Activated effector memory CD4-positive, alpha-beta T cell treated with anti-CD3 and anti-CD28 coated beads, Interleukin-2, amount 50 U/mL, for 16 hours (primary cell): ENCODE results near the gene CLPTM1L.
"Not testable (repeated sequence)": the region's sequence is repeated elsewhere in the genome, so short reads cannot be mapped to it uniquely, and the experiment has no call there.

Source experiments
- DNase-seq: peaks from one replicate; pipeline ENCODE4 v3.0.0-alpha.2; 2020

The CLPTM1L gene

DNA sequence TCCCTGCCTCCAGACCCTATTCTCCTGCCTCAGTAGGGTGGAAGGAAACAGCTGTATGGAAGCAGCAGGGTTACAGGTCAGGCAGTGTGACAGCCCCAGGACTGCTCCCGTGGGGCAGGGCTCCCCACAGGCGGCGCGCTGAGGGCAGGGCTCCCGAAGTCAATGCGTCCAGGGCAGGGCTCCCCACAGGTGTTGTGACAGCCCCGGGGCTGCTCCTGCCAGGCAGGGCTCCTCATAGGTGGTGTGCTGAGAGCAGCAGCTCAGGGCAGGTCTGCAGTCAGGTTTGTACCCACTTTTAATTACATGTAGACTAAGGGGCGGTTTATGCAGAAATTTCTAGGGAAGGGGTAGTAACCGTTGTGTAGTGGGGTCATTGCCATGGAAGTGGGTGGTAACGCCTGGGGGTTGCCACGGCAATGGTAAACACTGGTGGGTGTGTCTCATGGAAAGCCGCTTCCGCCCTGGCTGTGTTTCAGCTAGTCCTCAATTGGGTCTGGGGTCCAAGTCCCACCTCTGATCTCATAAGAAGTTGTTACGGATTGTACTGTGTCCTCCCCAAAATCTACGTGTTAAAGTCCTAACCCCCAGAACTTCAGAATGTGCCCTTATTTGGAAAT lies 33.4 kb downstream of the CLPTM1L start:
- DNase-seq = peak; percentile 62

DNA sequence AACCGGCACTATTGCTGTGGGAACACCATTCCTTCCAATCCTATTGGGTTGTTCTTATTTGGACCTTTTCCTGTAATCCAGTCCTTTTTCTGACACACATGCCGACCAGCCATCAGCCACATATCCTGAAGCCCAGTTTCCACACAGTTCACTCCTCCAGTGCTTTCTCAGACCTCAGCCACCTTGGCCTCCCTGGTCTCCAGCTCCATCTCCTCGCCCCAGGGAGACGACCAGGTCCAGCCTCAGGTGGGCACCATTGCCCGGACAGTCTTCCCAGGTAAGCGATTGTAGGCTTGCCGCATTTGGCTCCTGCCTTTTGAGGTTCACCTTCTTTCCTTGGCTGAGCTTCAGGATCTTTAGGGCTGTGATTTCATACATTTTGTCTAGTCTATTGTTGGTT lies 34.8 kb downstream of the CLPTM1L start:
- no peak for DNase-seq

DNA sequence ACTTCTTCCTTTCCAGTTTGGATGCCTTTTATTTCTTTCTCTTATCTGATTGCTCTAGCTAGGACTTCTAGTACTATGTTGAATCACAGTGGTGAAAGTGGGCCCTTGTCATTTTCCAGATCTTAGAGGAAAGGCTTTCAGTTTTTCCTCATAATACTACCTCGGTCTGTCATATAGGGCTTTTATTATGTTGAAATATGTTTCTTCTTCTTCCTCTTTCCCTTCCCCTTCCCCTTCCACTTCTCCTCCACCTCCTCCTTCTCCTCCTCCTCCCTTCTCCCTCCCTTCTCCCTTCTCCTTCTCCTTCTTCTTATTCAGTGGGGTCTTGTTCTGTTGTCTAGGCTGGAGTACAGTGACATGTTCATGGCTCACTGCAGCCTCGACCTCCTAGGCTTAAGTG lies 40.9 kb downstream of the CLPTM1L start:
- no peak for DNase-seq

DNA sequence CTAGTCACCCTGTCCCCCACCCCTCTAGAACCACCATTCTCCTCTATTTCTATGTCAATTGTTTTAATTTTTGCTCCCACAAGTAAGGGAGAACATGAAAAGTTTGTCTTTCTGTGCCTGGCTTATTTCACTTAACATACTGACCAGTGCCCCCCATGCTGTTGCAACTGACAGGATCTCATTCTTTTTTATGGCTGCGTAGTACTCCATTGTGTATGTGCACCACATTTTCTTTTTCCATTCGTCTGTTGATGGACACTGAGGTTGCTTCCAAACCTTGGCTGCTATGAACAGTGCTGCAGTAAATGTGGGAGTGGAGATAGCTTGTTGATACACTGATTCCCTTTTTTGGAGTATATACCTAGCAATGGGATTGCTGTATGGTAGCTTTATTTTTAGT lies 42.6 kb downstream of the CLPTM1L start:
- no peak for DNase-seq

DNA sequence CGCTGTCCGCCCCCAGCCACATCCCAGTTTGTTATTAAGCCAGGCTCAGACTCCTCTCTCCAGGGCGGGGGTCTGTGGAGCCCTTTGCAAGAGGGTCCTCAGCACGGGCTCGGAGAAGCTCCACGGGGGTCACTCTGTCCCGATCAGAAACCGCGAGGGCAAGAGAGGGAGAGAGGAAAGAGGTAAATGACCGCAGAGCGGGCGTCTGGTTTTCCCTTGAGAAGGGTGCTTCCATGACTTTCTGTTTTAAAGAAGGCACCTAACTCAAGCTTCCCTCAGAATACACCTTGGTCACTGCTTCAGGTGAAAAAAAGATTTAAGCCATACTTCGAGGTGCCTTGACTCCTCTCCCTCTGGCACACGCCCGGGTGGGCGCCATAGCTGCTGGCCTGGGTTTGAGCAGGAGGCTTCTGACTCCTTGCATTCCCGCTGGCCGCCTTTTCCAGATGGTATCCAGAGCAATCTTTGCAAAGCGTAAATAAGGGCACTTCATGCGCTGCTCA lies 44.3 kb downstream of the CLPTM1L start:
- DNase-seq = peak; percentile 38

DNA sequence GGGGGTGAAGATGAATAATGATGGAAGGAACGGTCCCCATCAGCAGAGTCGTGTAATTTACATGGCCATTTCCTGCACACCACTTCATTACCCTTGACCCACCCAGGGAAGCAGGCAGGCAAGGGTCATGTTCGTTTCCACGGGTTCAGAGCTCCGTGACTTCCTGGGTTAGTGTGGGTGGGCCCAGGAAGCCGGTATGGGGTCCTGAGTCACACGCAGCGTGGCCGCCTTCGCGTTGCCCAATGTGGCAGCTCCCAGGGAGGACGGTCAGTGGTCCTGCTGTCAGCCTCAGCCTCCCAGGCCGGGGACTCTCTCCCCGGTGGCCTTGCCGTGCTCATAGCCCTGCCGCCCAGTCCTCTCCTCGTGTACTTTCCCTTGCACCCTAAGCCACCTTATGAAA lies 44.9 kb downstream of the CLPTM1L start:
- no peak for DNase-seq

DNA sequence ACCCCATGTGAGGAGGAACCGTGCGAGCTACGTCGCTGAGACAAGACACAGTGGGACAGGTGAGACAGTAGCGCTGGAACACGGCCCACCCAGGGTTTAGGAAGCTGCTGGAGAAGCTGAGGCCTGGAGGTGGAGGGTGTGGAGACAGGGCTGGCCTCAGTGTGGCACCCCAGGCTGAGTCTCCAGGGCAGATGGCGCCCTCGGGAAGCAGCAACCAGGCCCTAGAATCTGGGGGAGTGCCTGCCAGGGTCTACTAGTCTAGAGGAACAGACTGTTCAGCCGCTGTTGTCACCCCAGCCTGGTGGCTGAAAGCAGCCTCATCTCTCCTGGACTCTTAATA lies 45.4 kb downstream of the CLPTM1L start:
- peak; percentile 41 for DNase-seq

DNA sequence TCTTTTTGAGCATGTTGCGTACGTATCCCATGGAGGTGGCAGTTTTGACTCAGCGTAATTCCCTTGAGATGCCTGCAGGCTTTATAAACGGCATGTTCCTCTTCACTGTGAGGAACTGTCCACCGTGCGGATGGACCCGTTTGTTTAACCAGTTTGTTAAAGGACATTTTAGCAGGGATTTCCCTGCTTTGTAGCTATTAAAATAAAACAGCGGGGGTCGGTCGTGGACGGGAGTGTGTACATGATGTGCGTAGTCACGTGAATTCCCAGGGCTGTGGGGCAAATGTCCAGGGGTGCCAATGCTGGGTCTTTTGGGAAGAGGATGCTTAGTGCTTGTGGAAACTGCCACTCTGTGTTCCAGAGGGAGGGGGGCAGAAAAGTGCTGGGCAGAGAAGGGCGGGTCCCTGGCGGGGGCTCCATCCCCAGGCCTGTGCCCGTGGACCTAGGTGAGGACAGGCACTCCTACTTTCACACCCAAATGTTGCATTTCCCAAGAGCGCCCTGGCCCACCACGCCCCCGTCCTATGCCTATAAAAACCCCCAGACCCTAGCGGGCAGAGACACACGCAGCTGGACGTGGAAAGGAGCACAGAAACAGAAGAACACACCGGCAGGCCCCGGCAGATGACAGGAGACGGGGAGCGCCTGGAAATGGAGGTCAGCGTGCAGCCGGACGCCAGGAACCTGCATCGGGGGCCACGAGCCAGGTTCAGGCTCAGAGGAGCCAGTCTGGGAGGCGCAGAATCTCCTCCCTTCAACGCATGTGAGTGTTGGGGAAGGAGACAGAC lies 46.0 kb downstream of the CLPTM1L start:
- peak; percentile 54 for DNase-seq

DNA sequence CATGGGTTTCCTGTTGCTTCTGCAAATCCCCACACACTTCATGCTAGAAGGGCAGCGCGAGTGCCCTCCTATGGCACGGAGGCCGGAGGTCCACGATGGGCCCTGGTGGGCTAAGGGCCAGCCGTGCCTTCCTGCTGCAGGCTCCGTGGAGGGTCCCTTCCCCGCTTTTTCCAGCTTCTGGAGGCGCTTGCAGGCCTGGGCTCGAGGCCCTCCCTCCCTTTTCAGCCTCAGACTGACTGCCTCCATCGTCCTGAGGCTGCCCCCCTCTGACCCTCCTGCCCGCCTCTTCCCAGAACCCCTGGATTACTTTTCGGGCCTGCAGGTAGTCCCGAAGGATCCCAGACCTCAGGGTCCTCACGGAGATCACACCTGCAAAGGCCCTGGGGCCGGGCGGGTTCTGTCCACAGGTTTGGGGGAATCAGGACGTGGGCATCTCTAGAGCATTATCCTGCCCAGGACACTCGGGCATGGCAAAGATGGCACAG lies 46.8 kb downstream of the CLPTM1L start:
- peak; percentile 53 for DNase-seq

DNA sequence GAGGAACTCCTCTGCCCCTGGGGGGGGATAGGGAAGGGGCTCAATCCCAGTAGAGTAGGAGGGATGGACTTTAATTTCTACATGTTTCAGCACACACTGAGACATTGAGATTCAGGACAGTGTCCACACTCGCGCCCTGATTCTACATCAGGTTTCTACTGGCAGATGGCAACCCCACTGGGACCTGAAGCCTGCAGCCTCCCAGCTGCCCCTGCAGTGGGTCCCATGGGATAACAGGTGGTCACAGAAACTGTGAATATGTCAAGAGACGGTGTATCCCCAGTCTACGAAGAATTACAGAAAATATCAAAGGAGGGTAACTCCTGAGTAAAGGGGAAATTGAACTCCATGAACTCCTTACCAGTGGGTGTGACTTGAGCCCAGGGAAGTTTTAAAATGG lies 47.7 kb downstream of the CLPTM1L start:
- no peak for DNase-seq

DNA sequence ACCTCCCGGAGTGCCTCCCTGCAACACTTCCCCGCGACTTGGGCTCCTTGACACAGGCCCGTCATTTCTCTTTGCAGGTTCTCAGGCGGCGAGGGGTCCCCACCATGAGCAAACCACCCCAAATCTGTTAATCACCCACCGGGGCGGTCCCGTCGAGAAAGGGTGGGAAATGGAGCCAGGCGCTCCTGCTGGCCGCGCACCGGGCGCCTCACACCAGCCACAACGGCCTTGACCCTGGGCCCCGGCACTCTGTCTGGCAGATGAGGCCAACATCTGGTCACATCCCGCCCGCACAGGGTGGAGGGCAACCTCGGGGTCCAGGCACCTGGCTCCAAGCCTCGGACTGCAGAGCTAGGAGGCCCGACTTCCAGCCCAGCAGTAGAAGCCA lies 49.3 kb downstream of the CLPTM1L start:
- no peak for DNase-seq

DNA sequence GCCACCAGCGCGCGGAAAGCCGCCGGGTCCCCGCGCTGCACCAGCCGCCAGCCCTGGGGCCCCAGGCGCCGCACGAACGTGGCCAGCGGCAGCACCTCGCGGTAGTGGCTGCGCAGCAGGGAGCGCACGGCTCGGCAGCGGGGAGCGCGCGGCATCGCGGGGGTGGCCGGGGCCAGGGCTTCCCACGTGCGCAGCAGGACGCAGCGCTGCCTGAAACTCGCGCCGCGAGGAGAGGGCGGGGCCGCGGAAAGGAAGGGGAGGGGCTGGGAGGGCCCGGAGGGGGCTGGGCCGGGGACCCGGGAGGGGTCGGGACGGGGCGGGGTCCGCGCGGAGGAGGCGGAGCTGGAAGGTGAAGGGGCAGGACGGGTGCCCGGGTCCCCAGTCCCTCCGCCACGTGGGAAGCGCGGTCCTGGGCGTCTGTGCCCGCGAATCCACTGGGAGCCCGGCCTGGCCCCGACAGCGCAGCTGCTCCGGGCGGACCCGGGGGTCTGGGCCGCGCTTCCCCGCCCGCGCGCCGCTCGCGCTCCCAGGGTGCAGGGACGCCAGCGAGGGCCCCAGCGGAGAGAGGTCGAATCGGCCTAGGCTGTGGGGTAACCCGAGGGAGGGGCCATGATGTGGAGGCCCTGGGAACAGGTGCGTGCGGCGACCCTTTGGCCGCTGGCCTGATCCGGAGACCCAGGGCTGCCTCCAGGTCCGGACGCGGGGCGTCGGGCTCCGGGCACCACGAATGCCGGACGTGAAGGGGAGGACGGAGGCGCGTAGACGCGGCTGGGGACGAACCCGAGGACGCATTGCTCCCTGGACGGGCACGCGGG lies 49.9 kb downstream of the CLPTM1L start, which contains the start of gene TERT:
Gene TERT, minus strand, starts transcription at position 234 of the 815 bp plus-strand sequence. Its CDS starts 79 bp downstream, at position 155.
- DNase-seq = peak; percentile 90

DNA sequence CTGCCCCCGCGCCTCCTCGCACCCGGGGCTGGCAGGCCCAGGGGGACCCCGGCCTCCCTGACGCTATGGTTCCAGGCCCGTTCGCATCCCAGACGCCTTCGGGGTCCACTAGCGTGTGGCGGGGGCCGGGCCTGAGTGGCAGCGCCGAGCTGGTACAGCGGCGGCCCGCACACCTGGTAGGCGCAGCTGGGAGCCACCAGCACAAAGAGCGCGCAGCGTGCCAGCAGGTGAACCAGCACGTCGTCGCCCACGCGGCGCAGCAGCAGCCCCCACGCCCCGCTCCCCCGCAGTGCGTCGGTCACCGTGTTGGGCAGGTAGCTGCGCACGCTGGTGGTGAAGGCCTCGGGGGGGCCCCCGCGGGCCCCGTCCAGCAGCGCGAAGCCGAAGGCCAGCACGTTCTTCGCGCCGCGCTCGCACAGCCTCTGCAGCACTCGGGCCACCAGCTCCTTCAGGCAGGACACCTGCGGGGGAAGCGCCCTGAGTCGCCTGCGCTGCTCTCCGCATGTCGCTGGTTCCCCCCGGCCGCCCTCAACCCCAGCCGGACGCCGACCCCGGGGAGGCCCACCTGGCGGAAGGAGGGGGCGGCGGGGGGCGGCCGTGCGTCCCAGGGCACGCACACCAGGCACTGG lies 50.6 kb downstream of the CLPTM1L start:
- no peak for DNase-seq

DNA sequence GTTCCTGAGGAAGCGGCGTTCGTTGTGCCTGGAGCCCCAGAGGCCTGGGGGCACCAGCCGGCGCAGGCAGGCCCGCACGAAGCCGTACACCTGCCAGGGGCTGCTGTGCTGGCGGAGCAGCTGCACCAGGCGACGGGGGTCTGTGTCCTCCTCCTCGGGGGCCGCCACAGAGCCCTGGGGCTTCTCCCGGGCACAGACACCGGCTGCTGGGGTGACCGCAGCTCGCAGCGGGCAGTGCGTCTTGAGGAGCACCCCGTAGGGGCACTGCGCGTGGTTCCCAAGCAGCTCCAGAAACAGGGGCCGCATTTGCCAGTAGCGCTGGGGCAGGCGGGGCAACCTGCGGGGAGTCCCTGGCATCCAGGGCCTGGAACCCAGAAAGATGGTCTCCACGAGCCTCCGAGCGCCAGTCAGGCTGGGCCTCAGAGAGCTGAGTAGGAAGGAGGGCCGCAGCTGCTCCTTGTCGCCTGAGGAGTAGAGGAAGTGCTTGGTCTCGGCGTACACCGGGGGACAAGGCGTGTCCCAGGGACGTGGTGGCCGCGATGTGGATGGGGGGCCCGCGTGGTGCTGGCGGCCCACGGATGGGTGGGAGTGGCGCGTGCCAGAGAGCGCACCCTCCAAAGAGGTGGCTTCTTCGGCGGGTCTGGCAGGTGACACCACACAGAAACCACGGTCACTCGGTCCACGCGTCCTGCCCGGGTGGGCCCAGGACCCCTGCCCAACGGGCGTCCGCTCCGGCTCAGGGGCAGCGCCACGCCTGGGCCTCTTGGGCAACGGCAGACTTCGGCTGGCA lies 51.3 kb downstream of the CLPTM1L start:
- DNase-seq = peak; percentile 59

DNA sequence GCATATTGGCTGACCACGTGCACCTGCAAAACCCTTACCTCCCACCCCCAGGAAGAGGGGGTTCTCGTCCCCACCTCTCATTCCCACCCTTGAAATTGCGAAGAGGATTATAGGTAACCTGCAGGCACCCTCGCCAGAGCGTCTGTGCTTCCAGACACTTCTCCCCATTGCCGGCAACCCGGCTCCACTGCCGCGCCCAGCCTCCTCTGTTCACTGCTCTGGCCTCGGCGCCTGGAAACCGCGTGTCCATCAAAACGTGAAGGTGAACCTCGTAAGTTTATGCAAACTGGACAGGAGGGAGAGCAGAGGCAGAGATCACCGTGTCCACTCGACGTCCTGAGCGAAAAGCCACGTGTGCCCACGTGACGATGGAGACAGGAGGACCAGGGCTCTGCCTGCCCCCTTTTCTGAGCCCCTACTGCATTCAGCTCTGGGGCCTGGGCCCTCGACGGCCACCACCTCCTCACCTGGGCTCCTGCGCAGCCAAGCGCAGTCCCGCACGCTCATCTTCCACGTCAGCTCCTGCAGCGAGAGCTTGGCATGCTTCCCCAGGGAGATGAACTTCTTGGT lies 52.0 kb downstream of the CLPTM1L start:
- DNase-seq = peak; percentile 39

DNA sequence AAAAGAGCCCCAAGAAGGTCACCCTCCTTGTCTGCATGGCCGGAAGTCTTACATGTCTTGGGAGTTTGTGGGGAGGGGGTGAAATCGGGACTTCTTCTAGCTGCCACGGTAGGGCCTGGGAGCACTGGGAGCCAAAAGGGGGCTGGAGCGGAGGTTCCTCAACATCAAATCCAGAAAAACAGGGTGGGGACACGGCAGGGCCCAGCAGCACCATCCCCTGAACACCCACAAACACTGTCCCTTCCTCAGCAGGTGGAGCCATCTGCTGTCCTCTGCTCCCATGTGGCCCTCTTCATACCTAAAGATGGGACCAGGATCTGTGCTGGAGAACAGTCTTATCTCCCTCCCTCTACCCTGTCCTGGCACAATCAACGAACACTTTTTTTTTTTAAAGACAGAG lies 52.8 kb downstream of the CLPTM1L start:
- DNase-seq = peak; percentile 37

DNA sequence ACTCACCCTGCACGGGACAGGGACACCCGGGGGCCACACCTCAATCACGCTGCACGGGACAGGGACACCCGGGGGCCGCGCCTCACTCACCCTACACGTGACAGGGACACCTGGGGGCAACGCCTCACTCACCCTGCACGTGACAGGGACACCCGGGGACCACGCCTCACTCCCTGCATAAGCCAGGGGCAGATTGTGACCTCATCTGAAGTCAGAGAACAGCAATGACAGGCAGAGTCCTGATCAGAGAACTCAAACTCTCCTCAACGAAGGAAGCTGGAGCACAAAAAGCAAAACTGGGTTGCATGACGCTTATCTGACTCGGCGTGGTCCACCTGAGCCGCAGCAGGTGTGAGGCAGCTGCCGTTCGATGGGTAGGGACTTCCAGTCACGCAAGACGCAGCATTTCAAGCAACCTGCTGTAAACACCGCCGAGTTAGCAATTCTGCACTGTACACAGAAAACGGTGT lies 53.3 kb downstream of the CLPTM1L start:
- peak; percentile 55 for DNase-seq

DNA sequence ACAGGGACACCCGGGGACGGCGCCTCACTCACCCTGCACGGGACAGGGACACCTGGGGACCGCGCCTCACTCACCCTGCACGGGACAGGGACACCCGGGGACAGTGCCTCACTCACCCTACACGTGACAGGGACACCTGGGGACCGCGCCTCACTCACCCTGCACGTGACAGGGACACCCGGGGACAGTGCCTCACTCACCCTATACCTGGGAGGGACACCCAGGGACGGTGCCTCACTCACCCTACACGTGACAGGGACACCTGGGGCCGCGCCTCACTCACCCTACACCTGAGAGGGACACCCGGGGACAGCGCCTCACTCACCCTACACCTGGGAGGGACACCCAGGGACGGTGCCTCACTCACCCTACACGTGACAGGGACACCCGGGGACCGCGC lies 53.9 kb downstream of the CLPTM1L start:
- peak; percentile 50 for DNase-seq

DNA sequence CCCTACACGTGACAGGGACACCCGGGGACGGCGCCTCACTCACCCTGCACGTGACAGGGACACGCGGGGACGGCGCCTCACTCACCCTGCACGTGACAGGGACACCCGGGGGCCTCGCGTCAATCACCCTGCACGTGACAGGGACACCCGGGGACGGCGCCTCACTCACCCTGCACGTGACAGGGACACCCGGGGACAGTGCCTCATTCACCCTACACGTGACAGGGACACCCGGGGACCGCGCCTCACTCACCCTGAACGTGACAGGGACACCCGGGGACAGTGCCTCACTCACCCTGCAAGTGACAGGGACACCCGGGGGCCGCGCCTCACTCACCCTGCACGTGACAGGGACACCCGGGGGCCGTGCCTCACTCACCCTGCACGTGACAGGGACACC lies 55.3 kb downstream of the CLPTM1L start:
- DNase-seq = not testable (repeated sequence)

DNA sequence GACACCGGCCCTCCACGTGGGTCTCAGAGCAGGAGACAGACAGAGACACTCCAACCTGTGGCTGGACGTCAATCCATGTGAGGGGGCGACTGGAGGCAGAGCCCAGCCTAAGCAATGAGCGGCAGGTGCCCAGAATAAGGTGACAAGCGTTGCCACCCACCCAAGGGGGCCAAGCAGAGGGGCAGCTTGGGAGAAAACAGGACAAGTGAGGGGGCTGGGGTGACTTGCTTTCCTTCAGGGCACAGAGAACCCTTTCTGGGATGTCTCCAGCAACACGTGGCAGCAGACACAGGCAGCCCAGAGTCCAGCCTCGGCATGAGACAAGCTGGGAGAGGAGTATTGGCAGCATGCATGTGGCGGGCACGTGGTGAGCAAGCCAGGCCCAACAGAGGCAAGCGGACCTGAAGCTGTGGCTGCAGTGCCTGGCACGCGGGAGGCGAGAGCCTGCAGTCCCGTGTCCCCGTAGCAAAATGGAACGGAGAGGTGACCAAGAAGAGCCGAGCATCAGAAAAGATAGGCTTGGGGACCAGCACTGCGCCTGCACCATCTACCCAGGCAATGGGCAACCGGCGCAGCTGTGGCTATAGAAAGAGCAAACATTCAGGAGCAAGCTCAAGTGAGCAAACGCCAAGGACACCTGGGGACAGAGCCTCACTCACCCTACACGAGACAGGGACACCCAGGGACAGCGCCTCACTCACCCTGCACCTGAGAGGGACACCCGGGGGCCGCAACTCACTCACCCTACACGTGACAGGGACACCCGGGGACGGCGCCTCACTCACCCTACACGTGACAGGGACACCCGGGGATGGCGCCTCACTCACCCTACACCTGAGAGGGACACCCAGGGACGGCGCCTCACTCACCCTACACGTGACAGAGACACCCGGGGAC lies 56.2 kb downstream of the CLPTM1L start:
- peak; percentile 60 for DNase-seq
